ENCODE measurements around the gene NDUFA7. TPM values are rescaled to one million over a fixed set of nuclear protein-coding genes. Genes with fewer than 3 reads are reported as not detected.
"Not testable (repeated sequence)": the region's sequence is repeated elsewhere in the genome, so short reads cannot be mapped to it uniquely, and the experiment has no call there.

The NDUFA7 gene
- polyA plus RNA-seq, 5 donors, result 29.6 to 36.3 (median 35.6) TPM

- DNase-seq, result no peak
Measured at GRCh38 chr19:8343483-8343844, 22.3 kb upstream of the NDUFA7 start.

GRCh38 chr19:8342684-8343482 is 21.7 kb upstream of the NDUFA7 start, which contains the start of gene KANK3:
TSS of gene KANK3 (minus strand) at chr19:8343262. CDS start at chr19:8337828, 5,434 bp downstream.
- DNase-seq, result peak; percentile 81 to 83

GRCh38 chr19:8342316-8342683 is 21.1 kb upstream of the NDUFA7 start:
- DNase-seq, result no peak

- DNase-seq, result not testable (repeated sequence)
Measured at GRCh38 chr19:8341504-8341903, 20.3 kb upstream of the NDUFA7 start.

GRCh38 chr19:8340341-8341096 is 19.3 kb upstream of the NDUFA7 start:
- DNase-seq, result peak; percentile 86 to 89

- no peak for DNase-seq
Measured at GRCh38 chr19:8338835-8339234, 17.7 kb upstream of the NDUFA7 start.

- no peak for DNase-seq
Measured at GRCh38 chr19:8337728-8338127, 16.6 kb upstream of the NDUFA7 start.

GRCh38 chr19:8336660-8337059 is 15.5 kb upstream of the NDUFA7 start:
- DNase-seq, result no peak

- DNase-seq, result no peak
Measured at GRCh38 chr19:8336072-8336569, 14.9 kb upstream of the NDUFA7 start.

GRCh38 chr19:8335343-8336071 is 14.3 kb upstream of the NDUFA7 start:
- no peak for DNase-seq

- DNase-seq, result peak; percentile 66 to 80
Measured at GRCh38 chr19:8334458-8335342, 13.5 kb upstream of the NDUFA7 start.

- no peak for DNase-seq
Measured at GRCh38 chr19:8333767-8334457, 12.7 kb upstream of the NDUFA7 start.

GRCh38 chr19:8332976-8333766 is 12.0 kb upstream of the NDUFA7 start:
- DNase-seq, result no peak

GRCh38 chr19:8331263-8331845 is 10.2 kb upstream of the NDUFA7 start:
- DNase-seq, result no peak

- no peak for DNase-seq
Measured at GRCh38 chr19:8329996-8330395, 8.8 kb upstream of the NDUFA7 start.

- no peak for DNase-seq
Measured at GRCh38 chr19:8325454-8325853, 4.3 kb upstream of the NDUFA7 start.

GRCh38 chr19:8324186-8325050 is 3.2 kb upstream of the NDUFA7 start:
- DNase-seq, result no peak

GRCh38 chr19:8323781-8324185 is 2.6 kb upstream of the NDUFA7 start:
- no peak for DNase-seq

Measured in right lung (tissue), 5 donors.